OCI-LY7 (cell line): ENCODE data around the gene KRTAP10-8. TPM values are rescaled to one million over a fixed set of nuclear protein-coding genes. Genes with fewer than 3 reads are reported as not detected.

Experiments
- BruUV-seq: library from RNA; stranded (reverse); fragments of 400-500 nt; replicated peaks from 2 replicates; lab custom pipeline; 2021; lab: Mats Ljungman, UMichigan
- CTCF ChIA-PET: fragments of 300-600 bp; sonication (Branson Sonifier 250); formaldehyde crosslinking; loops from one replicate; lab custom pipeline; 2022; ENCODE audit warnings: antibody characterized with exemption; ENCODE audit not compliant: unreplicated experiment; lab: Charles Lee
- POLR2A ChIA-PET: fragments of 300-600 bp; sonication (Branson Sonifier 250); formaldehyde crosslinking; loops from one replicate; lab custom pipeline; 2022; ENCODE audit warnings: antibody characterized with exemption; lab: Charles Lee
- DNase-seq: peaks from one replicate; pipeline ENCODE4 v3.0.0-alpha.2; 2015; ENCODE audit warnings: low spot score
- H2AFZ ChIP-seq: fragments of 200-600 bp; sonication (generic), shearing (Covaris generic); 2 replicates; pipeline ENCODE4 v1.6.1; 2014; ENCODE audit warnings: mild to moderate bottlenecking, antibody characterized with exemption, low read length, moderate library complexity
- H3K27ac ChIP-seq: fragments of 200-600 bp; sonication (generic); 2 replicates; pipeline ENCODE4 v1.5.1; 2014; ENCODE audit warnings: mixed run types, low read depth, mild to moderate bottlenecking, moderate library complexity, low read length, inconsistent platforms; ENCODE audit not compliant: poor library complexity, severe bottlenecking
- H3K36me3 ChIP-seq: fragments of 200-600 bp; sonication (generic); 2 replicates; pipeline ENCODE4 v1.6.1; 2014; ENCODE audit warnings: mild to moderate bottlenecking, antibody characterized with exemption, low read length, moderate library complexity, mixed read lengths; ENCODE audit not compliant: insufficient read depth
- H3K4me1 ChIP-seq: fragments of 200-600 bp; sonication (generic); 2 replicates; pipeline ENCODE4 v1.5.1; 2014; ENCODE audit warnings: mild to moderate bottlenecking, low read length; ENCODE audit not compliant: insufficient read depth, poor library complexity, severe bottlenecking
- H3K4me2 ChIP-seq: fragments of 200-600 bp; sonication (generic); 2 replicates; pipeline ENCODE4 v1.6.1; 2014; ENCODE audit warnings: mild to moderate bottlenecking, low read length
- H3K4me3 ChIP-seq: fragments of 200-600 bp; sonication (generic); 2 replicates; pipeline ENCODE4 v1.5.1; 2014; ENCODE audit warnings: mild to moderate bottlenecking, low read depth, low read length; ENCODE audit not compliant: poor library complexity, severe bottlenecking
- H3K79me2 ChIP-seq: fragments of 200-600 bp; sonication (generic); 2 replicates; pipeline ENCODE4 v1.6.1; 2016; ENCODE audit warnings: low read depth, mild to moderate bottlenecking, low read length, moderate library complexity, mixed read lengths; ENCODE audit not compliant: insufficient read depth
- H3K9me2 ChIP-seq: fragments of 200-600 bp; sonication (generic); 2 replicates; pipeline ENCODE4 v1.6.1; 2016; ENCODE audit warnings: mild to moderate bottlenecking, low read length, mixed read lengths; ENCODE audit not compliant: insufficient read depth
- H3K9me3 ChIP-seq: fragments of 200-600 bp; sonication (generic); 2 replicates; pipeline ENCODE4 v1.6.1; 2014; ENCODE audit warnings: mild to moderate bottlenecking, mixed run types, low read length, mixed read lengths
- H4K20me1 ChIP-seq: fragments of 200-600 bp; sonication (generic); 2 replicates; pipeline ENCODE4 v1.6.1; 2014; ENCODE audit warnings: mild to moderate bottlenecking, antibody characterized with exemption, low read length, moderate library complexity, mixed read lengths; ENCODE audit not compliant: insufficient read depth
- EZH2phosphoT487 ChIP-seq: fragments of 200-600 bp; sonication (generic); IDR thresholded peaks from 2 replicates; pipeline ENCODE4 v1.6.1; 2018; ENCODE audit warnings: low read depth, borderline replicate concordance, mild to moderate bottlenecking, mixed run types, antibody characterized with exemption, low read length, moderate library complexity, mixed read lengths
- intact Hi-C: fragments of 100-400 bp; cut with micrococcal nuclease; formaldehyde crosslinking; loops from one replicate; pipeline ENCODE4 v1.10.0; 2022; ENCODE audit not compliant: unreplicated experiment
- total RNA-seq, 2 experiments: library from RNA; depleted of rRNA in 1 of 2; stranded (reverse); fragments of >200 nt in 1 of 2; shearing (Covaris generic) in 1 of 2; gene quantifications; 2 replicates each; pipeline ENCODE4 v1.2.3, GENCODE V29; 2014 to 2022
- TF ChIP-seq, protein P1 (sequence below): fragments of 200-600 bp; sonication (generic); conservative IDR thresholded peaks from 2 replicates; pipeline ENCODE4 v1.5.1; 2014; ENCODE audit warnings: mild to moderate bottlenecking, antibody characterized with exemption, low read length, moderate library complexity, mixed read lengths

The KRTAP10-8 gene
- total RNA-seq, 2 experiments from 2014 or later: not detected

GRCh38 chr21:44616591-44616926 lies 4.7 kb downstream of the KRTAP10-8 start:
- no peaks in the 10 kb centered on the region for H3K79me2 ChIP-seq
- no peak overlapping the region for H2AFZ ChIP-seq
- no peaks in the 10 kb centered on the region for H3K9me2 ChIP-seq
- peaks cover 13% of the 10 kb centered on the region; the same call in 1 of the 2 replicates for H3K9me3 ChIP-seq
- no peak for TF ChIP-seq EZH2phosphoT487
- TF ChIP-seq, protein P1, sequence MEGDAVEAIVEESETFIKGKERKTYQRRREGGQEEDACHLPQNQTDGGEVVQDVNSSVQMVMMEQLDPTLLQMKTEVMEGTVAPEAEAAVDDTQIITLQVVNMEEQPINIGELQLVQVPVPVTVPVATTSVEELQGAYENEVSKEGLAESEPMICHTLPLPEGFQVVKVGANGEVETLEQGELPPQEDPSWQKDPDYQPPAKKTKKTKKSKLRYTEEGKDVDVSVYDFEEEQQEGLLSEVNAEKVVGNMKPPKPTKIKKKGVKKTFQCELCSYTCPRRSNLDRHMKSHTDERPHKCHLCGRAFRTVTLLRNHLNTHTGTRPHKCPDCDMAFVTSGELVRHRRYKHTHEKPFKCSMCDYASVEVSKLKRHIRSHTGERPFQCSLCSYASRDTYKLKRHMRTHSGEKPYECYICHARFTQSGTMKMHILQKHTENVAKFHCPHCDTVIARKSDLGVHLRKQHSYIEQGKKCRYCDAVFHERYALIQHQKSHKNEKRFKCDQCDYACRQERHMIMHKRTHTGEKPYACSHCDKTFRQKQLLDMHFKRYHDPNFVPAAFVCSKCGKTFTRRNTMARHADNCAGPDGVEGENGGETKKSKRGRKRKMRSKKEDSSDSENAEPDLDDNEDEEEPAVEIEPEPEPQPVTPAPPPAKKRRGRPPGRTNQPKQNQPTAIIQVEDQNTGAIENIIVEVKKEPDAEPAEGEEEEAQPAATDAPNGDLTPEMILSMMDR: no peak
- no peak overlapping the region for H3K27ac ChIP-seq
- H4K20me1 ChIP-seq: no peaks in the 10 kb centered on the region
- ChIA-PET CTCF (no interaction called here), POLR2A (no interaction called here)
- H3K4me2 ChIP-seq: no peak overlapping the region
- H3K4me1 ChIP-seq: peaks cover 12% of the 10 kb centered on the region
- no TSS peak for BruUV-seq
- H3K4me3 ChIP-seq: no peak overlapping the region
- intact Hi-C loops: no loop called here
- no peaks in the 10 kb centered on the region for H3K36me3 ChIP-seq
- no peak for DNase-seq

DNA sequence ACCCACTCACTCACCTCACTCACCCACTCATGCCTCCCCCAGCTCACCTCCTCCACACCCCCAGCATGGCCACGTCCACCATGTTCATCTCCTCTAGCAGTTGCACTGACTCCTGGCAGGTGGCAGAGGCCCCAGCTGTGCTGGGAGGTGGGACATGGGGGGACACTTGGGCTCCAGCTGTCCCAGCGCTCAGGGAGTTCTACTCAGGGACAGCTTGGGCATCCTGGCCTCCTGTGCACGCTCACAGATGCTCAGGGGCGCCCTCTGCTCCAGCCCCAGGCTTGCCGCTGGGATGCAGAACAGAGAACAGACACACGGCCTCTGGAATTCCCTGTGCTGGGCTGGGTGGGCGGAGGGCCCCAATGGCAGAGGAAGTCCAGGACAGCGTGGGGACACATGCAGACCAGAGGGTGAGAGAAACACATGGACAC lies 5.2 kb downstream of the KRTAP10-8 start:
- Histone ChIP-seq H3K79me2 (no peaks in the 10 kb centered on the region), H3K4me3 (no peak overlapping the region), H3K9me2 (no peaks in the 10 kb centered on the region), H3K4me2 (no peak overlapping the region), H2AFZ (no peak overlapping the region), H3K4me1 (peaks cover 12% of the 10 kb centered on the region), H4K20me1 (no peaks in the 10 kb centered on the region), H3K36me3 (no peaks in the 10 kb centered on the region), H3K9me3 (peaks cover 13% of the 10 kb centered on the region; the same call in 1 of the 2 replicates), H3K27ac (no peak overlapping the region)
- intact Hi-C loops: no loop called here
- no peak for DNase-seq
- TF ChIP-seq, protein P1: no peak
- no peak for TF ChIP-seq EZH2phosphoT487
- ChIA-PET CTCF (no interaction called here), POLR2A (no interaction called here)
- no TSS peak for BruUV-seq

DNA sequence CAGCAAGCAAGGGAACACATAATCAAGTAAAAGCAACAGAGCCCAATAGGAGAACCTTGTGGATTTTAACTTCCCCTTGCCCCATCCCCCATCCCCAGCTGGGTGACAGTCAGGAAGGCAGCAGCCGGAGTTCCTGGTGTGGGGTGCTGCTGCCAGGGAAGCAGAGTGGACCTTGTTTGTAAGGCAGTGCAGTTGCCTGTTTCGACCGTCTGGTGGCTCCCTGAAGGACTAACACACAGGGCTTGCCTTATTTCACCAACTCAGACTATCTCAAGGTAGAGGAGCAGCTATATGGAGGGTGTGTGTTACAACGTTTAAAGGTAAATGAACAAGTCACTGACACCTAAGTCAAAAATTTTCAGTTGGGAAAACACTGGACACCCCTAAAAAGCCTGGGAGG lies 6.6 kb downstream of the KRTAP10-8 start:
- Histone ChIP-seq H3K9me2 (no peaks in the 10 kb centered on the region), H3K4me3 (no peak overlapping the region), H3K27ac (no peak overlapping the region), H3K4me1 (peaks cover 12% of the 10 kb centered on the region), H4K20me1 (no peaks in the 10 kb centered on the region), H3K4me2 (0 out of 2 replicates have a peak overlapping the region, but pooled peaks have one; percentile 6), H3K36me3 (no peaks in the 10 kb centered on the region), H3K9me3 (peaks cover 19% of the 10 kb centered on the region), H2AFZ (peak overlapping the region; percentile 62), H3K79me2 (no peaks in the 10 kb centered on the region)
- BruUV-seq: no TSS peak
- TF ChIP-seq, protein P1: no peak
- no peak for TF ChIP-seq EZH2phosphoT487
- intact Hi-C loops: no loop called here
- DNase-seq: peak; percentile 5
- CTCF ChIA-PET: no interaction called here
- POLR2A ChIA-PET: interaction anchor here (1.2 kb wide), 1 partner anchor 980 kb away, joined by 6 read pairs; no protein-coding TSS in a partner anchor
